HG03135 (cell line): ENCODE results near the gene PDIA2.
"Not testable (repeated sequence)": the region's sequence is repeated elsewhere in the genome, so short reads cannot be mapped to it uniquely, and the experiment has no call there.

Source experiments
- ATAC-seq: cut with Tn5 transposase; IDR thresholded peaks from one replicate; pipeline ENCODE4 v1.9.1; 2021; ENCODE audit warnings: mild to moderate bottlenecking, moderate library complexity; ENCODE audit not compliant: unreplicated experiment

PDIA2 gene

DNA sequence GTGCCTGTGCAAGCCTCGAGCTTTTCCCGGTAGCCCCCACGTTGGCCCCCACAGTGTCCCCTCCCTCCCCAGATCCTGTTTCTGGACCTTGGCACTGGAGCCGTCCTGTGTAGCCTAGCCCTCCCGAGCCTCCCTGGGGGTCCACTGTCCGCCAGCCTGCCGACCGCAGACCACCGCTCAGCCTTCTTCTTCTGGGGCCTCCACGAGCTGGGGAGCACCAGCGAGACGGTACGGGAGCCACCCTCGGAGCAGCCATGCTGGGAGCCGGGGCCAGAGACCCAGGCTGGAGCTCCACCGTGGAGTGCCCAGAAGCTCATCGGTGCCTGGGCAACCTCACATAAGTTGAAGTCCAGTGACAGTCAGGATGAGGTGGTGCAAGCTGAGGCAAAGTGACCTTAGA lies 19.0 kb upstream of the PDIA2 start:
- no peak for ATAC-seq

DNA sequence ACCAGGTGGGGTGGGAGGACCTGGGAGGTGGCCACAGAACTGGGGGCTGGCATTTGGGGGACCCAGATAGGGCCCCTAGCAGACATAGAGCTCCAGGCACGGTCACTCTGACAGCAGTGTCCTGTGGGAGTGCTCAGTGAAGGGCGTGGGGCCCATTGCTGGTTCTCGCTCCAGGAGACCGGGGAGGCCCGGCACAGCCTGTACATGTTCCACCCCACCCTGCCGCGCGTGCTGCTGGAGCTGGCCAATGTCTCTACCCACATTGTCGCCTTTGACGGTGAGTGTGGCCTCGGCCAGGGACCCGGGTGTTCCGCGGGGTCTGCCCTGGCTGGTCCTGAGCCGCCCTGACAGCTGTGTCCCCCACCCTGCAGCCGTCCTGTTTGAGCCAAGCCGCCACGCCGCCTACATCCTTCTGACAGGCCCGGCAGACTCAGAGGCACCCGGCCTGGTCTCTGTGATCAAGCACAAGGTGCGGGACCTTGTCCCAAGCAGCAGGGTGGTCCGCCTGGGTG lies 18.5 kb upstream of the PDIA2 start:
- no peak for ATAC-seq

DNA sequence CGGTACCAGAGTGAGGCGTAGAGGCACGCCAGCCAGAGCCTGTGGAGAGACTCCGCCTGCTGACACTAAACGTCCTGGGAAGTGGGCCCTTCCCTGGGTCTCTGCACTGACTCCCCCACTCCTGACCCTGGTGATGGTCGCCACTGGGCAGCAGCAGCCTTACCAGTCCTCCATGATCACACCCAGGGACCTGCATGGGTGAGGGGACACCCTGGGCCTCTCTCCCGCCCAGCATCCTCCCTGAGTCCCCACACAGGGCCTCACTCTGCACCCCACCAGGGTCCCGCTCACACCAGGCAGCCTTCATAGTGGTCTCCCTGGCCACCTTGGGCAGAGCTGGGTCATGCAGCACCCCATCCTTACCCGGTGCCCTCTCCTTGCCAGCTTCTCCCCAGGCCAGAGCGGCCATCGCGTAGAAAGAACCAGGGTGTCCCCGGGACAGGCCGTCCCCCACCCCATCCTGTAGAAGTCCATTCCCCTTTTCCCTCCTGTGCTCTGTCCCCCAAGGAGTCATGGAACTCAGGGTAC lies 17.9 kb upstream of the PDIA2 start:
- no peak for ATAC-seq

DNA sequence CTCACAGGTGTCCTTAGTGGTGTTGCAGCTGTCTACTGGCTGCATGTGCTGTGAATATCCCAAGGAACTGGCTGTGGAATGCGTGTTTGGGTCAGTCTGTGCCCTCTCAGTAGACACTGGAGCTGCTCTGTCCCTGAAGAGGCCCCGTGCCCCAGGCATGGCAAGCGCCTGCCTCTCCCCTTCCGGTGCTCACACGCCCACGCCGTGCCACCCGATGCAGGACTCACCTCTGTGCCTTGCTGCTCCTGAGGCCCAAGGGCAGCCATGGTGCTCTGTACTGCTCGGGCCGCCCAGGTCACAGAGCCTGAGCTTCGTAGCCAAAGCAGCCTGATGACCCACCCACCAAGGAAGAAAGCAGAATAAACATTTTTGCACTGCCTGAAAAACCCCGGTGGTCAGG lies 17.3 kb upstream of the PDIA2 start:
- no peak for ATAC-seq

DNA sequence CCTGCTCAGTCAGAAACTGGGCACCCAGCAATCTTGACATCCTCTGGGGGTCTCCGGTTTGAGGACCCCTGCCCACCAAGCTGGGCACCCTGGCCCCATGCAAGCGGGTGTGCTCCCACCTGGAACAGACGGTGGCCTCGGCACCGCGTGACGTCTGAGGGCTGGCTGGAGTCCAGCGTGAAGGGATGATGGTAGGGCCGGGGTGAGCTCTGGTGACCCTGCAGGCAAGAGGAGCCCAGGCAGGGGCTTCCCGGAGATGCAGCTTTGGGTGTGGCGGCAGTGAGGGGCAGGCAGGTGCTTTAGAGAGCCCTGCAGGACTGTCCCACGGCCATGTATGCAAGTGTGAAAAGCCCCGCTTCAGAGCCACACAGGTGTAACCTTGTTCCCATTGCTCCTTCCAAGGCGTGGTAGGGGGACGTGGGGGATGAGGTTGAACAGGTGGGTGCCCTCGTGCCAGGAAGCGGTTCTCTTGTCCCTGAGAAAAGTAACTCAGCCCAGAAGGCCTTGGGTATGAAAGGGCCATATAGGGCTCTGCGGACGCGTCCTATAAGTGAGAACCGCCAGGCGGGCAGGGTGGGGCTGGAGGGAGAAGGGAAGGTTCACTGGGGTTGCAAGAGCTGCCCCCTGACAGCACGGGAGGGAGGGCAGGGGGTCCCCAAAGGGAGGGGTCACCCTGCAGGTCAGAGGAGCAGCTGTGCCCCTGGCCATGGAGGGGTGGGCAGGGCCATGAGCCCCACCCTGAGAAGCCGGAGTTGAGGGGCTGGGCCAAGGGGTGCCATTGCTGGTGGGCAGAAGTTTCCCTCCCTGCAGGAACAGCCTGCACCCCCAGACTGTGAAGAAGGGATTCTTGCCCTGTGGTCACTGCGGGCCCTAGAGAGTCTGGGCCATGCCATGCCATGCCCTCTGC lies 16.5 kb upstream of the PDIA2 start:
- ATAC-seq: no peak

DNA sequence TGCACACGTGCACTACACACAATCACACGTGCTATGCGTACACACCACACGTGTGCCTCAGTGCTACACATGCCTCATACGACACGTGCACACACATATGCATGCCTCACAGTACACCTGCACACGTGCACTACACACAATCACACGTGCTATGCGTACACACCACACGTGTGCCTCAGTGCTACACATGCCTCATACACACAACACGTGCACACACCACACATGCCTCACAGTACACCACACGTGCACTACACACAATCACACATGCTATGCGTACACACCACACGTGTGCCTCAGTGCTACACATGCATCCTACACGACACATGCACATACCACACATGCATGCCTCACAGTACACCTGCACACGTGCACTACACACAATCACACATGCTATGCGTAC lies 15.4 kb upstream of the PDIA2 start:
- ATAC-seq: not testable (repeated sequence)

DNA sequence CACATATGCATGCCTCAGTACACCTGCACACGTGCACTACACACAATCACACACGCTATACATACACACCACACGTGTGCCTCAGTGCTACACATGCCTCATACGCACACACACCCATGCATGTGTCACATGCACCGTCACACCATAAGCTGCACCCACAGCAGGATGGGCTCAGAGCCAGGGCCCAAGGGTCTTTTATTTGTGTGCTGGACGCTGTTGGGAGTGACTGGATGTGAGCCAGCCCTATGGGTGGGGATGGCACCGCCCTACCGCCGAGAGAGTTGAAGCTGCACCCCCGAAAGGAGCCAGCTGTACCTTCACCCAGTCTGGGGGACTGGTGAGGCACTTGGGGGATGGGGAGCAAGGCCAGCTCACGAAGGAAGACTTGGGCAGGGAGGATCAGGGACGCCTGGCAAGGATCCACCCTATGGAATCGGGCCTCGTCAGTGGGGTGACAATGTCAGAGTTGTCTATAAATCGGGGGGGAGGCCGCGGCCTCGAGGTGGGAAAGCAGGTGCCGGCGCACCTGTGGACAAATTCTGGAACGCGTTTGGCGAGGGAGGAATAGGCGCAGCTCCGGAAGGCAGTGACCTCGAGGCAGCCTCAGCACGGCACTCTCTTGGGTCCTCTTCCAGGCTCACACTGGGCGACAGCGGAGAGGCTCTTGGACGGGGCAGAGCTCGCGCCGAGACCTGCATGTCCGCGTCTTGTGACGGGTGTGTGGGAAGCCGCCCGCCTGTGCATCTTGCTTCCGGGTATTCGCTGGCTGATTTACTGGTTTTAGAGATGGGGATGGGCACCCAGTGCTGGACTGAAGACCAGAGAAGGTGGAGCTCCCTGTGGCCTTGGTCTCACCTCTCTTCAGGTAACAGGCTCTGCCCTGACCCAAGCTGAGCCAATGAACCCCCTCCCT lies 14.6 kb upstream of the PDIA2 start:
- no peak for ATAC-seq

DNA sequence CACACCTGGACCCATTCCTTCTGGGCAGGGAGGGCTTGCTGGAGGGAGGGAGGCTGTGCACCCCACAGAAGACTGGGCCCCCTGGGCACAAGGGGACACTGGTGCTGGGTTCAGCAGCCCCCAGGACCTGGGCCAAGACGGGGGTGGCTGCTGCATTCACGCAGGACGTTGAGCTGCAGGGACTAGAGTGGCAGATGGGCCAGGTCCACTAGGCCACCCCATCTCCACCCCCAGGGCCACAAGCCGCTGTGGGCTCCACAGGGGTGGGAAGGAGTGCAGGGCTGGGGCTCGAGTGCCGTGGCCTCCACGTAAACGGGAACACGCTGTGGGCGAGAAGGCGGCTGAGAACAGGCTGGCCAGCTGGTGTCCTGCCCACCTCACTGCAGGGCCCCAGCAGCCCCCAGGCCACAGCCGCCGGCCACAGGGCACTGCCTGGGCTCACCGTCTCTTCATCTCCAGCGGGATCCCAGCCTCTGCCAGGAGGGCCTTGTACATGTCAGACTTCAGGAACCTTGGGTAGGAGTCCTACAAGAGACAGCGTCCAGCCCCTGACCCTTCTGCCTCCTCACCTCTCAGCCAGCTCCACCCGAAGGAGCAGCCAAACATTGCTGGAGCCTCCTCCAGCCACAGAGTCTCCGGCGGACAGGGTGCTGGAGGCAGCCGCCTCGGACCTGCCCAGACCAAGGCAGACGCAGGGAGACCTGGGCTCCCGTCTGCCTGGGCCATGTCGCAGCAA lies 13.7 kb upstream of the PDIA2 start:
- no peak for ATAC-seq

DNA sequence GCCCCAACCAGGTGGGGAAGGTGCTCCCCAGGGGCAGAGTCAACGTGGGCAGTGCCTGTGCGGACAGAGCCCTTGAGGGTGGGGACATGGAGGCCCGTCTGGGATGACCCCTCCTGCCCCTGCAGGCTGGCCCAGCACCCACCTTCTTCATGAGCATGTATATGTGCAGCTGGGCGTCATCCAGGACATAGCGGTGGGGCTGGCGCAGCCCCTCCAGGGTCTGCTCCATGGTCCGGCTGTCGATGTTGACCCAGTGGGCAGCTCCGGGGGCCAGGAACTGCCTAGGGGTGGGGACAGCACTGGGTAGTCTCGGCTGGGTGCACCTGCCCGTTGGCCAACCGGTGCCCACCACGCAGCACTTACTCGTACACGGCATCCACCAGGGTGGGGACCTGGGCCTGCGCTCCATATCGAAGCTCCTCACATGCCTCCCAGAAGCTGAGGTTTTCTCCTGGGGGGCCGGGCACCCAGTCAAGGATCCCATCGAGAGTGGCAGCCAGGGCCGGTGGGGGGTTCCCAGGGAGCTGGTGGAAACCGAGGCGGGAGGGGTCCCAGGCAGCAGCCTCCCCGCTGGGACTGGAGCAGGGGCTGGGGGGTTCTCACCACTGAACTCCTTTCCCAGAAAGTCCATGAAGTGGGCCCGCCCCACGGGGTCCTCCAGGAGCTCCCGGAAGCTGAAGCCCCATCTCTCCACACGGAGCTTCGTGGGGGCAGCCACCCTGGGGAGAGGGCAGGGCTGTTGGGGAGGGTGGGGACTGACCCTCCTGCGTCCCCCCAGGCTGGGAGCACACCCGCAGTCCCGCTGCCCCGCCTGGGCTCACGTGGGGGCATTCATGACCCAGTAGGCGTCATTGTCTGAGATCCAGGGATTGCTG lies 12.3 kb upstream of the PDIA2 start:
- ATAC-seq: no peak

DNA sequence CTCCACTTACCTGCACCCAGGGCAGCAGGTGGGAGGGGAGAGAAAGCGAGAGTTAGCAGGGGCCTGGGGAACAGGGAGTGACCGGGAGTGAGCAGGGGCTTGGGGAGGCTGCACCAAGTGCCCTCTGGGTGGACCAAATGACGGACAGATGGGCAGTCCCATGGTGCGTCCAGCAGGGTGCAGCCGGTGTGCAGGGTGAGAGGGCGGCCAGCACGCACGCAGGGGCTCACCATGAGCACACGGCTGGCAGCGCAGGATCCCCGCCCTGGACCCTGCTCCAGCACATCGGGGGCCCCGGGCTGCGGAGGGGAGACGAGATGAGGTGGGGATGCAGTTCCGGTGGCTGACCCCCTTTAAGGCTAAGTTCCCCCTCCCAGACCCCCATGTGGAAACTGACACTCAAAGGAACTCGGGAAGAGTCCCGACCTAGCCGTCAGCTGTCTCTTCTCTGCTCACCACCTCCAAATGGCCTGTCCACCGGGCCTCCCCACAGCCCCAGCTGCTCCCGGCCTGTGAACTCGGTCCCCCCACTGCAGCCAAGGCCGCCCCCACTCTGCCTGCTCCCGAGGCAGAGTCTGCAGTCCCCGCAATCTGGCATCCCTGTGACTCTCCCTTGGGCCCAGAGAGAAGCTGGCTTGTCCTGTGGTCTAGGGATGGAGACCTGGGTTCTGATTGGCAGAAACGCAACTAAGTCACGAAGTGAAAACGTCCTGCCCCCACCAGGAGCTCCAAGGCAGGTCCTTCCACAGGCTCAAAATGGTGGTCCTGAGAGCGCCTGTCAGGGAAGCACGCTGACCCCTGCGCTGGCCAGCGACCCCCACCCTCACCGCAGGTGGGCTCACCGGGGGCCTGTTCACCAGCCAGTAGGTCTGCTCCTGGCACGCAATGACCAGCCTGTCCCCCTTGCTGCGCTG lies 10.1 kb upstream of the PDIA2 start:
- ATAC-seq: no peak

DNA sequence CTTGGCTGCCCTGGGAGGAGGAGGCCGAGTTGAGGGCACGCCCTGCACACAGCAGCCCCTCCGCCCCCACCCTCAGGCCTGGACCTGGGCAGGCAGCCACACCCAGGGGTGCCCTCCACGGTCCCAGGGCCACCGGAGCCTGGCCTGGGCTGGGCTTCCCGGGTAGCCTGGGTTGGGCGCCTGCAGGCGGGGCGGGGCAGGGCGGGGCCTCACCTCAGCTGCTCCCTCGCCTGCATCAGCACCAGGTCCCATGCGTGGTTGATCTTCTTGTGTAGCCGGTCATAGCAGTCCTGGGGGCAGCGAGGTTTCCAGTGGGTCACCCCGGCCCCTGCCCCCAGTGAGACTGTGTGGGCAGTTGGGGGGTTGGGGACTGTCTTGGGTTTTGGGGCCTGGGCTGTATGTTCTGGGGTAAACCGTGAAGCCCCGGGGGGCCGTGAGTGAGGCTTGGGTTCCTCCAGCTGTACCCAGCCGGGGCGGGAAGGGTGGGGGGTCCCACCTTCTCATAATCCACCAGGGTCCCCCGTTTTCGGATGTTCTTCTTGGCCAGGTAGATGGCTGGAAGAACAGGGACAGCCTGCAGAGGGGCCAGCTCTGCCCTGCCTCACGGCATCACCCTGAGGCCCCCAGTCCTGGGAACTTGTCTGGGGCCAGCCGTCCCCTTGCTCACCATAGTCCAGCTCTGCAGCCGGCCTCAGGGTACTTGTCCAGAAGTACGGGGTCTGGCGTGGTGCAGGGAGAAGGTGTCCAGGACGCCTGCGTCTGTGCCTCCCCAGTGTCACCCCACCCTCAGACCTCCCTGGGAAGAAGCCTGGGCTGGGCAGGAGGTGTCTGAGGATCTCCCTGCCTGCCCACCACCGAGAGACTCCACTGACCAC lies 9.2 kb upstream of the PDIA2 start:
- no peak for ATAC-seq

DNA sequence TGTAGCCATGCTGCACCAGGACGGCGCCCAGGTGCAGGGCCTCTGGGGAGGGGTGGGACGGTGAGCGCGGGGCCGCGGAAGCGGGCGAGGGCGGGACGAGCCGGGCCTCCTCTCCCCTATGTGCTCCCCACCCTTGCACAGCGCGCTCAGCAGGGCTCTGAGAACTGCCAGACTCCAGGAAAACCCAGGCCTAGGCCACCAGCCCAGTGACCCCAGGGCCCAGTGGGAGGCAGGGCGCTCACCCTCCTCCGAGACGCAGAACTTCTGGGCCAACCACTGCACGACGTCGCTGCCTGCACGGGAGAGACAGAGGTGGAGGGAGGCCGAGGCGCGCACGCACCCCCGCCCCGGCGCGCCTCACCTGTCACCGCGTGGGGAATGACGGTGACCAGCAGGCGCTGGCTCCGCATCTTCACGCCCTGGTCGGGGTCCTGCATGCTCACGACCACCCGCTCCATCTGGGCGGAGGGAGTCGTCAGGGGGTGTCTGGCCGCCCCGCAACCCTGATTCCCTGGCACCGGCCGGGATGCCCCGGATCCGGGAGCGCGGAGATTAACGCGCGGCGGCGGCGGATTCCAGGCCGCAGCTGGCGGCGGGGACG lies 7.8 kb upstream of the PDIA2 start:
- no peak for ATAC-seq

DNA sequence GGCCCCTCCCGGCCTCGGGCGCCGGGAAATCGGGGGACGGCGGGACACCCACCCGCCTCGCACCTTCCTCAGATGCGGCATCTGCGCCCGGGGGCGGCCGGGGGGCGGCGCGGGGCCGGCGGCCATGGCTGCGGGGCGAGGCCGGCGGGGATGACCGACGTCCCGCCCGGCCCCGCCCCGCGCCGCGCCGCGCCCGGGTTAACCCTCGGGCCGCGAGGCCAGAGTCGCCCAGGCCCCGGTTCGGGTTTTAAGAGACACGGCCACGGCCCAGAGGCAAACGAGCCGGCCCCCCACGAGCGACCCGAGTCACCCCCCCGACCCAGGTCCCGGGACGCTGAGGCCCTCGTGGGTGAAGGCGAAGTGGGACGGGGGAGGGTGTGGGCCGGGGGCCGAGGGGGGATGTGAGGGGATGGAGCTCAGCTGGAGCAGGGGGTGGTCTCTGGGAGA lies 7.2 kb upstream of the PDIA2 start, which contains the start of gene RGS11:
RGS11 (minus strand) TSS at position 159 of the 447 bp plus-strand sequence; CDS start at position 126, 33 bp downstream.
- no peak for ATAC-seq

DNA sequence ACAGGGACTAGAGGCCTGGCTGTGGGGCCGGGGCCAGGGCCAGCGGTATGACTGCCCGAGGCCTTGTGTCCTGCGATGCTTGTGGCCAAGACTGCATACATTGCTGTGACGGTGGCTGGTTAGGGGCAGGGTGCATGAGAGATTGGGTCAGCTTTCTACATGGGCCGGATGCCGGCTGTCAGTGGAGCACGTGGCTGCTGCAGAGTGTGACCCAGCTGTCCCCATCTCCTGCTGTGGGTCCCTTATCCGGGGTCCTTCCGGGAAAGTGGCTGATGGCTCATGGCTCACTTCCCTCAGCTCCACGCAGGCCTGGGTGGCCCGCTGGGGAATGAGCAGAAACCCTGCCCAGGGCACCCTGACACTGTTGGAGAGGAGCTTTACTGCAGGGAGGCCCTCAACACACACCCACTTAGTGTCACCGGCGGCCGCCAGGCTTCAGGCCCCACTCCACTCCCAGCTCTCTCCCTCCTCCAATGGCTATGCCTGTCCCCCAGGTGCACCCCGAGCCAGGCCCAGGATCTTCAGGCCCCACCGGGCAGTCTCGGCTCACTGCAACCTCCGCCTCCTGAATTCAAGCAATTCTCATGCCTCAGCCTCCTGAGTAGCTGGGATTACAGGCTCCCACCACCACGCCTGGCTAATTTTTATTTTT lies 6.4 kb upstream of the PDIA2 start:
- no peak for ATAC-seq

DNA sequence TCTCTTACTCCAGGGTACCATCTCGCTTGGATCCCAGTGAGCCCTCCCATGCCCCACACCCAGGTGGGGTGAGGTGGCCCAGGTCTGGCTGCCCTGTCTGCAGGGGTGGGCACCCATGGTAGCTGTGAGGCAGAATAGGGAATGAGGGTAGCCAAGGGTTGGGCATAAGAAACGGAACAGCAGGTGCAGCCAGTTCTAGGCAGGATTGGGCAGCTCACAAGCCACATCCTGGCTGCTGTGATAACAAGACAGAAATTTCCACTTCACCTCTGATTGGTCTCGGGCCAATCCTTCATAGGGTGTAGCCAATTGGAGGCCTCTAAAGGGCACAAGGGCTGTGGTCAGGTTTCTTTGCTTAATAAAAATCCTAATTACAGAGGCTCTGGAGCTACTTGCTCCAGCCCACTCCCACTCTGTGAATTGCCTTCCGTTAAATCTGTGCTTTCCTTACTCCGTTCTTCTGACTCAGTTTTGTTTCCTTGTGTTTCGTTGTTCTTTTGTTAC lies 4.0 kb upstream of the PDIA2 start:
- ATAC-seq: no peak

DNA sequence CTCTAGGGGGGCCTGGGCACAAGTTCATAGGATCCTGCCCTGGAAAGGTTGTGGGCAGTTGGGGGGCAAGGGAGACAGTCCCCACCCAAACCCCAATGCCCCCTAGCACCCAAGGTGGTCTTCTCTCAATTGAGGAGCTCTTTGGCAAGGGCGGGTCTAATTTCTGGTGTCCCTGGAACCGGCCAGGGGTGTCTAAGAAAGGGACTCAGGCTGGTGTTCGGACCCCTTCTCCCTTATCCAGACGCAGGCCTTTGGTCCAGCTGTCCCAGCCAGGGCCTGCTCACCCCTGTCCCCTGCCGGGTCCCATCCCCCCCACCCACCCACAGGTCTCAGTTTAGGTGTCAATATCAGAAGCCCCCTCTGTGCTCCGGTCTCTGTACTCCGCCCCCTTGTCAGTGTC lies 3.4 kb upstream of the PDIA2 start:
- no peak for ATAC-seq
